ENCODE data around the gene LBH. TPM values are rescaled to one million over a fixed set of nuclear protein-coding genes. Genes with fewer than 3 reads are reported as not detected.
A peak's percentile ranks its signal among the peaks of the same experiment; 100 is the strongest.

The LBH gene
- total and polyA plus RNA-seq, 3 experiments from 2014 or later, result 115 to 156 (median 121) TPM

GRCh38 chr2:30237239-30237965 lies 6.1 kb downstream of the LBH start:
- Mint-ChIP-seq H3K27me3 (no peaks in the 10 kb centered on the region), H3K27ac (peak overlapping the region; percentile 86 to 95 (median 93)), H3K4me3 (peak overlapping the region; percentile 84 to 96 (median 94)), H3K9me3 (no peaks in the 10 kb centered on the region), H3K36me3 (peaks cover 14 to 84% (median 27%) of the 10 kb centered on the region in 3 donors), H3K4me1 (peaks cover 81 to 88% (median 88%) of the 10 kb centered on the region in 3 donors)
- Histone ChIP-seq H3K27me3 (ENCODE audit: insufficient read depth, low read length, poor library complexity, severe bottlenecking) (no peaks in the 10 kb centered on the region), H3K27ac (ENCODE audit: low read depth, low read length) (no peak overlapping the region), H3K9me3 (ENCODE audit: low read length) (no peaks in the 10 kb centered on the region), H3K4me3 (ENCODE audit: low read length) (peak overlapping the region; percentile 39), H3K36me3 (ENCODE audit: insufficient read depth, low read length) (peaks cover 44% of the 10 kb centered on the region), H3K4me1 (ENCODE audit: insufficient read depth, low read length) (peaks cover 83% of the 10 kb centered on the region)
- CTCF ChIA-PET, result interaction anchor here (0.8 to 23.4 kb wide), 11 partner anchors 10 to 97 kb away, joined by 3 to 285 read pairs (median 6); no protein-coding TSS in a partner anchor
- POLR2A ChIA-PET, result interaction anchor here (0.6 to 1.7 kb wide), 2 partner anchors 8 to 19 kb away, joined by 3 to 5 read pairs; no protein-coding TSS in a partner anchor
- peak in 1 of 5 donors; percentile 21 for DNase-seq

GRCh38 chr2:30237966-30238800 lies 6.8 kb downstream of the LBH start:
- Histone ChIP-seq H3K27ac (ENCODE audit: low read depth, low read length) (no peak overlapping the region), H3K27me3 (ENCODE audit: insufficient read depth, low read length, poor library complexity, severe bottlenecking) (no peaks in the 10 kb centered on the region), H3K36me3 (ENCODE audit: insufficient read depth, low read length) (peaks cover 44% of the 10 kb centered on the region), H3K9me3 (ENCODE audit: low read length) (no peaks in the 10 kb centered on the region), H3K4me3 (ENCODE audit: low read length) (peak overlapping the region; percentile 39), H3K4me1 (ENCODE audit: insufficient read depth, low read length) (peaks cover 88% of the 10 kb centered on the region)
- Mint-ChIP-seq H3K27ac (peak overlapping the region; percentile 74 to 95 (median 92)), H3K9me3 (no peaks in the 10 kb centered on the region), H3K4me1 (peaks cover 89 to 96% (median 96%) of the 10 kb centered on the region in 3 donors), H3K36me3 (peaks cover 14 to 87% (median 32%) of the 10 kb centered on the region in 3 donors), H3K4me3 (peak overlapping the region; percentile 84 to 96 (median 94)), H3K27me3 (no peaks in the 10 kb centered on the region)
- ChIA-PET CTCF (interaction anchor here (0.7 to 23.4 kb wide), 38 partner anchors 8 to 467 kb away, joined by 3 to 285 read pairs (median 4); partner anchors contain the start of genes LBH, LCLAT1 and YPEL5), POLR2A (interaction anchor here (0.6 to 2.4 kb wide), 3 partner anchors 9 to 29 kb away, joined by 5 to 7 read pairs (median 7); no protein-coding TSS in a partner anchor)
- DNase-seq, result peak in 1 of 5 donors; percentile 31

GRCh38 chr2:30239308-30239985 lies 8.1 kb downstream of the LBH start:
- H3K27ac ChIP-seq (ENCODE audit: low read depth, low read length), result no peak overlapping the region
- H3K4me3 ChIP-seq (ENCODE audit: low read length), result peak overlapping the region; percentile 33
- Mint-ChIP-seq H3K27me3 (no peaks in the 10 kb centered on the region), H3K4me1 (peaks cover 89 to 96% (median 96%) of the 10 kb centered on the region in 3 donors), H3K4me3 (peak overlapping the region; percentile 66 to 94 (median 91)), H3K27ac (peak overlapping the region; percentile 55 to 97 (median 90)), H3K9me3 (no peaks in the 10 kb centered on the region), H3K36me3 (peaks cover 10 to 88% (median 30%) of the 10 kb centered on the region in 3 donors)
- no peaks in the 10 kb centered on the region for H3K27me3 ChIP-seq (ENCODE audit: insufficient read depth, low read length, poor library complexity, severe bottlenecking)
- H3K9me3 ChIP-seq (ENCODE audit: low read length), result no peaks in the 10 kb centered on the region
- ChIA-PET POLR2A (interaction anchor here (0.6 to 2.4 kb wide), 5 partner anchors 15 to 30 kb away, joined by 3 to 7 read pairs (median 5); no protein-coding TSS in a partner anchor), CTCF (interaction anchor here (0.6 to 23.4 kb wide), 47 partner anchors 8 to 472 kb away, joined by 3 to 285 read pairs (median 4); partner anchors contain the start of genes LBH, LCLAT1 and YPEL5)
- H3K36me3 ChIP-seq (ENCODE audit: insufficient read depth, low read length), result peaks cover 46% of the 10 kb centered on the region
- peaks cover 89% of the 10 kb centered on the region for H3K4me1 ChIP-seq (ENCODE audit: insufficient read depth, low read length)
- peak; percentile 50 to 84 (median 71) for DNase-seq

DNA sequence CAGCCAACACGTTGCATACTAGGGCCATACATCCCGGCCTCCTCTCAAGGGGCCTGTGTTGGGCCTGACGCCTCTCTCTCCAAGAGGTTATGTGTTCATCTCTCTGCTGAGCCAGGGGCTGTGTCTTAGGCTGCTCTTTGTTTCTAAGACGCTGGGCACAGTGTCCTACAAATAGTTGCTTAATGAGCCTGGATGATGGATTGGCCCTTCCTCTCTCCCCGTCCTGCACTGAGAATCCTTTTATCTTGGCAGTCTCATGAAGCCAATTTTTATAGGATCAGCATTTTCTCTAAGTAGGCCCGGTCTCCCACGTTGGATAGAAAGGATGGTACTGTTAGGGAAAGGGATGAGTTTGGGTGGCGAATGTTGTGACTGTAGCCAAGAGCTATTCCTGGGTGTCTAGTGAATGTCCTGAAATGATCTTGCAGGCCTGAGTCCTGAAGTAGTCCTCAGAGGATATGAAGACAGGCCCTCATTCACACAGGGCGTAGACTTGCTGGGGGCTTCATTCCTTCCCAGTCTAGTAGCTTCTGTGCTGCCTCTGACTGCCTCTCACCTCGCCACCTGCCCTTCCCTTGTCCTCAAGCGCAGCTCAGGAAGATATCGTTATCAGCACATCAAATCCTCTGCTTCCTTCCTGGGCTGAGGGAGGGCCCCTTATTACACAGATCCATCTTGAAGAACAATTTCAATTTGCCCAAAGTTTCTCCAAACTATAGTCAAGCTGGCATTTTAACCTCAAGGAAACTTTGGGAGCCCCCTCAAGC lies 8.8 kb downstream of the LBH start:
- peaks cover 9 to 83% (median 29%) of the 10 kb centered on the region in 3 donors for H3K36me3 Mint-ChIP-seq
- H3K27me3 Mint-ChIP-seq, result no peaks in the 10 kb centered on the region
- peaks cover 39% of the 10 kb centered on the region for H3K36me3 ChIP-seq (ENCODE audit: insufficient read depth, low read length)
- peak overlapping the region; percentile 33 for H3K4me3 ChIP-seq (ENCODE audit: low read length)
- DNase-seq, result peak in 1 of 5 donors; percentile 30
- peaks cover 83 to 97% (median 94%) of the 10 kb centered on the region in 3 donors for H3K4me1 Mint-ChIP-seq
- H3K9me3 Mint-ChIP-seq, result no peaks in the 10 kb centered on the region
- no peaks in the 10 kb centered on the region for H3K9me3 ChIP-seq (ENCODE audit: low read length)
- H3K27me3 ChIP-seq (ENCODE audit: insufficient read depth, low read length, poor library complexity, severe bottlenecking), result no peaks in the 10 kb centered on the region
- no peak overlapping the region for H3K27ac ChIP-seq (ENCODE audit: low read depth, low read length)
- POLR2A ChIA-PET, result interaction anchor here (0.6 to 2.4 kb wide), 6 partner anchors 13 to 31 kb away, joined by 3 to 7 read pairs (median 5); no protein-coding TSS in a partner anchor
- peaks cover 89% of the 10 kb centered on the region for H3K4me1 ChIP-seq (ENCODE audit: insufficient read depth, low read length)
- peak overlapping the region; percentile 55 to 97 (median 90) for H3K27ac Mint-ChIP-seq
- H3K4me3 Mint-ChIP-seq, result peak overlapping the region; percentile 66 to 94 (median 91)
- CTCF ChIA-PET, result interaction anchor here (0.6 to 23.4 kb wide), 37 partner anchors 8 to 1338 kb away, joined by 3 to 285 read pairs (median 4); partner anchors contain the start of genes LBH and LCLAT1

- no peaks in the 10 kb centered on the region for H3K27me3 Mint-ChIP-seq
- Histone ChIP-seq H3K27ac (ENCODE audit: low read depth, low read length) (no peak overlapping the region), H3K27me3 (ENCODE audit: insufficient read depth, low read length, poor library complexity, severe bottlenecking) (no peaks in the 10 kb centered on the region), H3K4me1 (ENCODE audit: insufficient read depth, low read length) (peaks cover 78% of the 10 kb centered on the region), H3K9me3 (ENCODE audit: low read length) (no peaks in the 10 kb centered on the region), H3K36me3 (ENCODE audit: insufficient read depth, low read length) (peaks cover 25% of the 10 kb centered on the region), H3K4me3 (ENCODE audit: low read length) (no peak overlapping the region)
- peaks cover 5 to 84% (median 27%) of the 10 kb centered on the region in 3 donors for H3K36me3 Mint-ChIP-seq
- ChIA-PET CTCF (interaction anchor here (0.9 to 2.3 kb wide), 7 partner anchors 8 to 469 kb away, joined by 3 to 8 read pairs (median 3); no protein-coding TSS in a partner anchor), POLR2A (interaction anchor here (0.8 kb wide), 1 partner anchor 19 kb away, joined by 3 read pairs; no protein-coding TSS in a partner anchor)
- no peaks in the 10 kb centered on the region for H3K9me3 Mint-ChIP-seq
- H3K4me3 Mint-ChIP-seq, result peak overlapping the region; percentile 10 to 70 (median 47)
- H3K4me1 Mint-ChIP-seq, result peaks cover 80 to 97% (median 94%) of the 10 kb centered on the region in 3 donors
- no peak for DNase-seq
- peak overlapping the region; percentile 23 to 89 (median 64) for H3K27ac Mint-ChIP-seq
These were observed 11.9 kb downstream of the LBH start for GRCh38 chr2:30243231-30243630.

DNA sequence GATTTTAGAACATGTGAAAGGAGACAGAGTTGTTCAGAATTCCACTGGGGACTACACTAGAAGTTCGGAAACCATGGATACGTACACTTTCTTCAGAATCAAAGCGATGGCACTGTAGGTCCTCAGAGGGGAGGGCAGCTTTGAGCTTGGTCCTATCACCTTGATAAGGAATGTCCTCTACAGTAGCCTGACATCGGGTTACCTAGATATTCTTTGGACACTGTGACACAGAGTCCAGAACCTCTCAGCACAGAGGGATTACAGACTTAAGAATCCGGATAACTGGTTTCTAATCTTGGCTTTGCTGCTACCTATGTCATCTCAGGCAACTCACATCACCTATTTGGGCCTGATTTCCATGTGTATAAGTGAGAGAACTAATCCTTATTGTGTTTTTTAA lies 14.0 kb downstream of the LBH start:
- peaks cover 15% of the 10 kb centered on the region for H3K36me3 ChIP-seq (ENCODE audit: insufficient read depth, low read length)

More for the DNA sequence above, 14.0 kb downstream of the LBH start:
- Histone ChIP-seq H3K27ac (ENCODE audit: low read depth, low read length) (no peak overlapping the region), H3K4me3 (ENCODE audit: low read length) (no peak overlapping the region), H3K27me3 (ENCODE audit: insufficient read depth, low read length, poor library complexity, severe bottlenecking) (no peaks in the 10 kb centered on the region), H3K4me1 (ENCODE audit: insufficient read depth, low read length) (peaks cover 78% of the 10 kb centered on the region), H3K9me3 (ENCODE audit: low read length) (no peaks in the 10 kb centered on the region)
- Mint-ChIP-seq H3K9me3 (no peaks in the 10 kb centered on the region), H3K4me3 (peak overlapping the region in 5 of 7 donors; percentile 8 to 61 (median 22)), H3K36me3 (peaks cover 0 to 82% (median 14%) of the 10 kb centered on the region in 3 donors), H3K4me1 (peaks cover 82 to 97% (median 94%) of the 10 kb centered on the region in 3 donors), H3K27me3 (no peaks in the 10 kb centered on the region), H3K27ac (peak overlapping the region; percentile 59 to 89 (median 70))
- no peak for DNase-seq
- CTCF ChIA-PET, result interaction anchor here (1.0 to 4.1 kb wide), 2 partner anchors 8 to 37 kb away, joined by 3 to 15 read pairs; no protein-coding TSS in a partner anchor
- POLR2A ChIA-PET, result no interaction called here
